ENCODE data around the gene MPLKIP. TPM values are rescaled to one million over a fixed set of nuclear protein-coding genes. Genes with fewer than 3 reads are reported as not detected.
A peak's percentile ranks its signal among the peaks of the same experiment; 100 is the strongest.

The MPLKIP gene
- total and polyA plus RNA-seq, 10 of the 15 experiments (the other 5 are each of a cell fraction or from before 2014, with no cell fraction given) = 4.6 to 78.8 (median 37.2) TPM

DNA sequence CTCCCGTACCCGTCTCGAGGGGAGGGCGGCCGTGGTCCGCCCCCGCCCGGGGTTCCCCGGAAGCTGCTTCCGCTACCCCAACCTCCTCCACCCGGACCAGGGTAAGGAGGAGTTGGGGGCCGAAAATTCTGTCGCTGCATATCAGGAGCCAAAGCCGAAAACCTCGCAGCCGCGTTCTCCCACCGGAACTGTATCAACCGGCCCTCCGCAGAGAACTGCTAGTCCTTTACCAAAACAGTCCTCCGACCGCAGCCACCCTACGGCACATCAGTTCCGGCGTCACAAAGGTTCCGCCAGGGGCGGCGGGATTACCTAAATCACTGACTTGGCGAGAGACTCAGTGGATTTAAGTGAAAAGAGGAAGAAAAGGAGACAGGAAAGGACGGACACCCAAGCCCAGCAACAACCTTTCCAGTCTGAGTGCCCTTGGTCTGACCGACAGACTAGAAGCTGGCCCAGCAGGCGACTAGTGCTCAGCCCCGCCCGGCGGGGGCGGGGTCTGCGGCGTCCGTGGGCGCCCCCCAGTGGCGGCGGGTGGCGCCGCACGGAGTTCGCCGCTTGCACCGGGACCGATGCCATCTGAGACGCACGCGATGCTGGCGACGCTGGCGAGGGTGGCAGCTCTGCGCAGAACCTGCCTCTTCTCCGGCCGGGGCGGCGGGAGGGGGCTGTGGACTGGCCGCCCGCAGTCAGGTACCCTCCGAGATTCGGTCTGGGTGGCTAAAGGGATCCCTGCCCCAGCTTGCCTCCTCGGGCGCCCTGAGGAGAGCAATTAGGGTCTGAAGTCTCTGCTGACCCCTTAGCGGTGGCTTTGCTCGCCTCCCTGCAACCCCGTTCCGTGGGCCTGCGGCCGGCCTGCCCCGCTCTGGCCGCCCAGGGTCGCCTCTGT is at the start of gene MPLKIP, which contains the start of gene SUGCT (continued):
- TF ChIP-seq IKZF1 (conservative IDR thresholded peaks at IDR 0.05) = peak; percentile 76
- no peak for TF ChIP-seq SPI1 (IDR thresholded peaks at IDR 0.05; ENCODE audit: borderline replicate concordance, insufficient read depth, low read depth, low read length)
- peak; percentile 56 for TF ChIP-seq ZZZ3 (IDR thresholded peaks at IDR 0.05; ENCODE audit: control insufficient read depth, insufficient read length, low read depth)
- peak; percentile 76; the same call in 1 of the 2 replicates for TF ChIP-seq WRNIP1 (IDR thresholded peaks at IDR 0.05; ENCODE audit: borderline replicate concordance, low read depth, low read length)
- TF ChIP-seq, protein P1, sequence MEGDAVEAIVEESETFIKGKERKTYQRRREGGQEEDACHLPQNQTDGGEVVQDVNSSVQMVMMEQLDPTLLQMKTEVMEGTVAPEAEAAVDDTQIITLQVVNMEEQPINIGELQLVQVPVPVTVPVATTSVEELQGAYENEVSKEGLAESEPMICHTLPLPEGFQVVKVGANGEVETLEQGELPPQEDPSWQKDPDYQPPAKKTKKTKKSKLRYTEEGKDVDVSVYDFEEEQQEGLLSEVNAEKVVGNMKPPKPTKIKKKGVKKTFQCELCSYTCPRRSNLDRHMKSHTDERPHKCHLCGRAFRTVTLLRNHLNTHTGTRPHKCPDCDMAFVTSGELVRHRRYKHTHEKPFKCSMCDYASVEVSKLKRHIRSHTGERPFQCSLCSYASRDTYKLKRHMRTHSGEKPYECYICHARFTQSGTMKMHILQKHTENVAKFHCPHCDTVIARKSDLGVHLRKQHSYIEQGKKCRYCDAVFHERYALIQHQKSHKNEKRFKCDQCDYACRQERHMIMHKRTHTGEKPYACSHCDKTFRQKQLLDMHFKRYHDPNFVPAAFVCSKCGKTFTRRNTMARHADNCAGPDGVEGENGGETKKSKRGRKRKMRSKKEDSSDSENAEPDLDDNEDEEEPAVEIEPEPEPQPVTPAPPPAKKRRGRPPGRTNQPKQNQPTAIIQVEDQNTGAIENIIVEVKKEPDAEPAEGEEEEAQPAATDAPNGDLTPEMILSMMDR (IDR thresholded peaks at IDR 0.05 in 2 of 3, conservative IDR thresholded peaks at IDR 0.05 in 1 of 3; ENCODE audit: control insufficient read depth in 2 of 3, extremely low read depth in 1 of 3, insufficient read depth in 1 of 3, low read depth in 3 of 3, low read length in 3 of 3) = peak; percentile 84 to 98 (median 90); a peak in 5 of 6 replicates
- TF ChIP-seq, protein P2, sequence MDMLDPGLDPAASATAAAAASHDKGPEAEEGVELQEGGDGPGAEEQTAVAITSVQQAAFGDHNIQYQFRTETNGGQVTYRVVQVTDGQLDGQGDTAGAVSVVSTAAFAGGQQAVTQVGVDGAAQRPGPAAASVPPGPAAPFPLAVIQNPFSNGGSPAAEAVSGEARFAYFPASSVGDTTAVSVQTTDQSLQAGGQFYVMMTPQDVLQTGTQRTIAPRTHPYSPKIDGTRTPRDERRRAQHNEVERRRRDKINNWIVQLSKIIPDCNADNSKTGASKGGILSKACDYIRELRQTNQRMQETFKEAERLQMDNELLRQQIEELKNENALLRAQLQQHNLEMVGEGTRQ (IDR thresholded peaks at IDR 0.05; ENCODE audit: borderline replicate concordance, low read depth, low read length) = no peak
- peak; percentile 70; the same call in 1 of the 2 replicates for TF ChIP-seq SIN3A (IDR thresholded peaks at IDR 0.05; ENCODE audit: low read depth, low read length)
- TF ChIP-seq BACH1 (IDR thresholded peaks at IDR 0.05; ENCODE audit: borderline replicate concordance) = no peak
- peak; percentile 6; the same call in 1 of the 2 replicates for TF ChIP-seq TCF3 (IDR thresholded peaks at IDR 0.05; ENCODE audit: borderline replicate concordance, insufficient read depth, low read depth, low read length)
- 0 out of 2 replicates have a peak, but pooled peaks have one; percentile 7 for TF ChIP-seq SREBF1 (IDR thresholded peaks at IDR 0.05; ENCODE audit: low read length)
- TF ChIP-seq RELA (IDR thresholded peaks at IDR 0.05; ENCODE audit: borderline replicate concordance, partially characterized antibody) = peak; percentile 12
- TF ChIP-seq, protein P3, sequence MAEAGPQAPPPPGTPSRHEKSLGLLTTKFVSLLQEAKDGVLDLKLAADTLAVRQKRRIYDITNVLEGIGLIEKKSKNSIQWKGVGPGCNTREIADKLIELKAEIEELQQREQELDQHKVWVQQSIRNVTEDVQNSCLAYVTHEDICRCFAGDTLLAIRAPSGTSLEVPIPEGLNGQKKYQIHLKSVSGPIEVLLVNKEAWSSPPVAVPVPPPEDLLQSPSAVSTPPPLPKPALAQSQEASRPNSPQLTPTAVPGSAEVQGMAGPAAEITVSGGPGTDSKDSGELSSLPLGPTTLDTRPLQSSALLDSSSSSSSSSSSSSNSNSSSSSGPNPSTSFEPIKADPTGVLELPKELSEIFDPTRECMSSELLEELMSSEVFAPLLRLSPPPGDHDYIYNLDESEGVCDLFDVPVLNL (IDR thresholded peaks at IDR 0.05; ENCODE audit: low read depth, low read length) = no peak
- TF ChIP-seq ATF7 (IDR thresholded peaks at IDR 0.05; ENCODE audit: low read depth) = peak; percentile 29; the same call in 1 of the 2 replicates
- TF ChIP-seq BCL11A (IDR thresholded peaks at IDR 0.05; ENCODE audit: low read depth, low read length) = no peak
- no peak for TF ChIP-seq FOS (IDR thresholded peaks at IDR 0.05; ENCODE audit: borderline replicate concordance, extremely low read depth, insufficient read length)
- TF ChIP-seq, protein P4, sequence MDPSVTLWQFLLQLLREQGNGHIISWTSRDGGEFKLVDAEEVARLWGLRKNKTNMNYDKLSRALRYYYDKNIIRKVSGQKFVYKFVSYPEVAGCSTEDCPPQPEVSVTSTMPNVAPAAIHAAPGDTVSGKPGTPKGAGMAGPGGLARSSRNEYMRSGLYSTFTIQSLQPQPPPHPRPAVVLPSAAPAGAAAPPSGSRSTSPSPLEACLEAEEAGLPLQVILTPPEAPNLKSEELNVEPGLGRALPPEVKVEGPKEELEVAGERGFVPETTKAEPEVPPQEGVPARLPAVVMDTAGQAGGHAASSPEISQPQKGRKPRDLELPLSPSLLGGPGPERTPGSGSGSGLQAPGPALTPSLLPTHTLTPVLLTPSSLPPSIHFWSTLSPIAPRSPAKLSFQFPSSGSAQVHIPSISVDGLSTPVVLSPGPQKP (IDR thresholded peaks at IDR 0.05; ENCODE audit: low read depth, low read length) = peak; percentile 65; the same call in 1 of the 2 replicates
- peak; percentile 97 for TF ChIP-seq CBFB (IDR thresholded peaks at IDR 0.05; ENCODE audit: low read depth)
- TF ChIP-seq, protein P5, sequence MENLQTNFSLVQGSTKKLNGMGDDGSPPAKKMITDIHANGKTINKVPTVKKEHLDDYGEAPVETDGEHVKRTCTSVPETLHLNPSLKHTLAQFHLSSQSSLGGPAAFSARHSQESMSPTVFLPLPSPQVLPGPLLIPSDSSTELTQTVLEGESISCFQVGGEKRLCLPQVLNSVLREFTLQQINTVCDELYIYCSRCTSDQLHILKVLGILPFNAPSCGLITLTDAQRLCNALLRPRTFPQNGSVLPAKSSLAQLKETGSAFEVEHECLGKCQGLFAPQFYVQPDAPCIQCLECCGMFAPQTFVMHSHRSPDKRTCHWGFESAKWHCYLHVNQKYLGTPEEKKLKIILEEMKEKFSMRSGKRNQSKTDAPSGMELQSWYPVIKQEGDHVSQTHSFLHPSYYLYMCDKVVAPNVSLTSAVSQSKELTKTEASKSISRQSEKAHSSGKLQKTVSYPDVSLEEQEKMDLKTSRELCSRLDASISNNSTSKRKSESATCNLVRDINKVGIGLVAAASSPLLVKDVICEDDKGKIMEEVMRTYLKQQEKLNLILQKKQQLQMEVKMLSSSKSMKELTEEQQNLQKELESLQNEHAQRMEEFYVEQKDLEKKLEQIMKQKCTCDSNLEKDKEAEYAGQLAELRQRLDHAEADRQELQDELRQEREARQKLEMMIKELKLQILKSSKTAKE (IDR thresholded peaks at IDR 0.05; ENCODE audit: low read depth, poor library complexity, severe bottlenecking) = peak; percentile 69
- TF ChIP-seq TCF7 (IDR thresholded peaks at IDR 0.05; ENCODE audit: borderline replicate concordance) = peak; percentile 78; the same call in 1 of the 2 replicates
- TF ChIP-seq KLF5 (IDR thresholded peaks at IDR 0.05; ENCODE audit: partially characterized antibody) = peak; percentile 20
- TF ChIP-seq TAF1 (IDR thresholded peaks at IDR 0.05; ENCODE audit: borderline replicate concordance, low read depth, low read length) = peak; percentile 99

Measured in GM12878 (cell line).